DMS79 treated with DMSO at 0.1 percent for 48 hours (cell line): Measurements from ENCODE around the gene DICER1.

Source experiments
- DNase-seq: peaks from one replicate; lab custom pipeline; 2025; lab: John Stamatoyannopoulos, UW

Gene DICER1

GRCh38 chr14:95122621-95122945 is 34.7 kb downstream of the DICER1 start:
- DNase-seq, result no peak

- DNase-seq, result no peak
Measured at GRCh38 chr14:95121911-95122620, 35.3 kb downstream of the DICER1 start.

GRCh38 chr14:95119336-95119735 is 38.0 kb downstream of the DICER1 start:
- DNase-seq, result no peak

GRCh38 chr14:95117937-95118721 is 39.2 kb downstream of the DICER1 start:
- no peak for DNase-seq

- DNase-seq, result no peak
Measured at GRCh38 chr14:95113476-95113875, 43.9 kb downstream of the DICER1 start.

GRCh38 chr14:95111507-95112164 is 45.7 kb downstream of the DICER1 start:
- DNase-seq, result no peak

GRCh38 chr14:95110178-95110577 is 47.2 kb downstream of the DICER1 start:
- DNase-seq, result no peak

GRCh38 chr14:95107711-95108110 is 49.6 kb downstream of the DICER1 start:
- DNase-seq, result no peak

GRCh38 chr14:95106971-95107370 is 50.4 kb downstream of the DICER1 start:
- no peak for DNase-seq

- no peak for DNase-seq
Measured at GRCh38 chr14:95104911-95105310, 52.4 kb downstream of the DICER1 start.

GRCh38 chr14:95102680-95103044 is 54.7 kb downstream of the DICER1 start:
- DNase-seq, result no peak

GRCh38 chr14:95101736-95102679 is 55.3 kb downstream of the DICER1 start:
- no peak for DNase-seq

GRCh38 chr14:95098984-95099599 is 58.2 kb downstream of the DICER1 start:
- peak; percentile 33 for DNase-seq

- DNase-seq, result no peak
Measured at GRCh38 chr14:95097385-95097784, 59.9 kb downstream of the DICER1 start.

GRCh38 chr14:95096476-95096875 is 60.9 kb downstream of the DICER1 start:
- no peak for DNase-seq

GRCh38 chr14:95095996-95096395 is 61.3 kb downstream of the DICER1 start:
- DNase-seq, result no peak

GRCh38 chr14:95092723-95093122 is 64.6 kb downstream of the DICER1 start:
- no peak for DNase-seq

- DNase-seq, result no peak
Measured at GRCh38 chr14:95091581-95091980, 65.7 kb downstream of the DICER1 start.

- DNase-seq, result no peak
Measured at GRCh38 chr14:95088665-95089064, 68.7 kb downstream of the DICER1 start.

GRCh38 chr14:95087619-95088018 is 69.7 kb downstream of the DICER1 start:
- no peak for DNase-seq

GRCh38 chr14:95085321-95085720 is 72.0 kb downstream of the DICER1 start:
- DNase-seq, result no peak

- no peak for DNase-seq
Measured at GRCh38 chr14:95078867-95079266, 78.5 kb downstream of the DICER1 start.
